ENCODE results near the gene PHF19. TPM values are rescaled to one million over a fixed set of nuclear protein-coding genes. Genes with fewer than 3 reads are reported as not detected.

The PHF19 gene
- 44.9 TPM for total RNA-seq

DNA sequence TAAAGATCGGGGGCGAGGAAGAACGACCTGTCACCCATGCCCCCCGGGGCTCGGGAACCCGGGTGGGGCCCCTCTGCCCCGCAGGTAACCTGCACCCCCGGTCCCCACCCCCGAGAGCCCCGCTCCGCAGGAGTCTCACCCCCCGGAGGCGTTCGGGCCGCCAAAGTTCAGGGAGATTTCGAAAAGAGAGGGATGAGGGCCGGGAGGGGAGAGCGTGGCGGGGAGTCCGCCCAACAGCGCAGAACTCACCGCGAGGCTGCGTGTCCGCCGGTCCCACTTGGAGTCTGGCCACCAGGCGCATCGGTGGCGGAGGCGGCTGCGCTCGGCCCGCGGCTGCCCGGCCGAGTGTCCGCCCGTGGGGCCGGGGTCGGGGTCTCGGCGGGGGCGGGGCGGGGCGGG, at the start of gene PHF19:
PHF19 (minus strand) TSS at position 347 of the 399 bp plus-strand sequence. CDS start 2,447 bp downstream, outside the sequence.
- no peak for TF ChIP-seq POLR2AphosphoS5 (IDR thresholded peaks at IDR 0.05; ENCODE audit: insufficient read depth in 1 of 2, low read depth in 1 of 2)
- TF ChIP-seq, protein P1, sequence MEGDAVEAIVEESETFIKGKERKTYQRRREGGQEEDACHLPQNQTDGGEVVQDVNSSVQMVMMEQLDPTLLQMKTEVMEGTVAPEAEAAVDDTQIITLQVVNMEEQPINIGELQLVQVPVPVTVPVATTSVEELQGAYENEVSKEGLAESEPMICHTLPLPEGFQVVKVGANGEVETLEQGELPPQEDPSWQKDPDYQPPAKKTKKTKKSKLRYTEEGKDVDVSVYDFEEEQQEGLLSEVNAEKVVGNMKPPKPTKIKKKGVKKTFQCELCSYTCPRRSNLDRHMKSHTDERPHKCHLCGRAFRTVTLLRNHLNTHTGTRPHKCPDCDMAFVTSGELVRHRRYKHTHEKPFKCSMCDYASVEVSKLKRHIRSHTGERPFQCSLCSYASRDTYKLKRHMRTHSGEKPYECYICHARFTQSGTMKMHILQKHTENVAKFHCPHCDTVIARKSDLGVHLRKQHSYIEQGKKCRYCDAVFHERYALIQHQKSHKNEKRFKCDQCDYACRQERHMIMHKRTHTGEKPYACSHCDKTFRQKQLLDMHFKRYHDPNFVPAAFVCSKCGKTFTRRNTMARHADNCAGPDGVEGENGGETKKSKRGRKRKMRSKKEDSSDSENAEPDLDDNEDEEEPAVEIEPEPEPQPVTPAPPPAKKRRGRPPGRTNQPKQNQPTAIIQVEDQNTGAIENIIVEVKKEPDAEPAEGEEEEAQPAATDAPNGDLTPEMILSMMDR (IDR thresholded peaks at IDR 0.05) = no peak
- no peak for TF ChIP-seq POLR2A (IDR thresholded peaks at IDR 0.05)
- H3K27ac ChIP-seq = peak within 1 kb of the TSS; percentile 99
- DNase-seq (ENCODE audit: extremely low spot score in 2 of 2) = no peak
- peaks cover 0 to 3% of the 10 kb centered on the region in 2 donors for H3K36me3 ChIP-seq
- no peaks in the 10 kb centered on the region for H3K9me3 ChIP-seq
- no peaks in the 10 kb centered on the region for H3K27me3 ChIP-seq
- peak within 1 kb of the TSS; percentile 82 to 87 for H3K4me3 ChIP-seq
- intact Hi-C loops (cut with DNase I) = no loop called here
- peaks cover 22% of the 10 kb centered on the region for H3K4me1 ChIP-seq

DNA sequence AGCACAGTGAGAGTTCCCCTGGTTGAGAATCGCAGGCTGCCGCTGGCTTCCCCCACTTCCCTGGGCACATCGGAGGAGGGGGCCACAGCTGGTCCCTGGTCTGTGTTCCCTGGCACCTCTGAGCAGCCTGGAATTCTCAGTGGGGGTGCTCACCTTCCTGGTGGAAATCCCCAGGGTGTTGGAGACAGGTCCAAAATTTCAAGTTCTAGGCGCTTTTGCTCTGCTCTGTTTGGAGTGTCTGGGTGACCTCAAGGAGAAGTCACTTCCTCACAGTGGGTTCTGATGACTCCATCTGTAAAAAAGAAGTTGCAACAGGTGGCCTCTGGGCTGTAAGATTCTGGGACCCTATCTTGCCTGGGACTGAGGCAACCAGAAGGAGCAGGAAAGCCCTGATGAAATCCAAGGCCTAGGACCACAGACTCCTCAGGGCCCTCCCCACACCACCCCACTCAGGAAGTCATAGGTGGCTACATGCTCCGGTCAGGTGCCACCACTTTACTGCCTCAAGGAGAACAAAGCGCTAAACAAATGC, 49.5 kb upstream of the PHF19 start, which contains the start of gene TRAF1:
TRAF1 (minus strand) TSS at position 400 of the 532 bp plus-strand sequence. CDS start 721 bp downstream, outside the sequence.
- H3K36me3 ChIP-seq = no peaks in the 10 kb centered on the region
- TF ChIP-seq POLR2AphosphoS5 (IDR thresholded peaks at IDR 0.05; ENCODE audit: insufficient read depth in 1 of 2, low read depth in 1 of 2) (no peak), POLR2A (IDR thresholded peaks at IDR 0.05) (no peak)
- TF ChIP-seq, protein P1 (IDR thresholded peaks at IDR 0.05) = no peak
- intact Hi-C loops (cut with DNase I) = no loop called here
- no peaks in the 10 kb centered on the region for H3K27me3 ChIP-seq
- no peak for DNase-seq (ENCODE audit: extremely low spot score in 2 of 2)
- peaks cover 22% of the 10 kb centered on the region for H3K4me1 ChIP-seq
- no peak within 1 kb of the TSS for H3K4me3 ChIP-seq
- no peaks in the 10 kb centered on the region for H3K9me3 ChIP-seq
- H3K27ac ChIP-seq = peak within 1 kb of the TSS; percentile 82

DNA sequence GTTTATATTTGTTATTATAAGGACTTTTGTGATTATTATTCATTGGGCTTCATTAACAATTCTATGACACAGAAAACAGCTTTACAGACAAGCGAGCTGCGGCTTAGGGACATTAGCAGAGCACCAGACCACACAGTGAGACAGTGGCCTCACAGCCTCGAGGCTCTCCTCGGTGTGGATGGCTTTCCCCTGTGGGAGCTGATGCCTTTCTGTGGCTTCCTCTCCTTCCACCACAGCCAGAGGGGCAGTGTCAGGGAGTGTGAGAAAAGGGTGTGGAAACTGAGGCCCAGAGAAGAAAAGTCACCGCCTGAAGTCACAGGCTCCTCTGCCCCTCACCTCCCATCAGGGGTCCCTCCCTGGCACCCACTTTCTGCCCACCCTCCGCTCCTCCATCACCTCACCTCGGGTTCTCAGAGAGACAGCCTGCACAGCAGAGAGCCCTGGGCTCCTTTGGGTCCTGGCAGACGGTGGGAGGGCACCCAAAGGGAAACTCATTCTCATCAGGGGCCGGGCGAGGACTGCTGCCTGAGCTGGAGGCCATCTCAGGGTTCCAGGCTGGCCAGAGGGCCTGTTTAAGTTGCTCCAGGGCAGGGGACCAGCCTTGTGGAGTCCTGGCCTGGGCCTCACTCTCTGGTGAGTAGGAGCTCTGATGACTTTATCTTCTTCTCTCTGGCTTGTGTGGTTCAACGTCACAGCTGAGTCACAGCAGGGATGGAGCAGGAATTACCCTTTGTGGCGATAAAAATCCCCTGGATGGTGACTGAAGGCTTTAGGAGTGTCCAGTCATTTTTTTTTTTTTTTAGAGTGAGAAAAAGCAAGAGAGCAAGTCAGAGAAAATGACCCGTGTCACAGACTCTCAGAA, 48.8 kb upstream of the PHF19 start:
- Histone ChIP-seq H3K4me3 (no peak overlapping the region), H3K27ac (peak overlapping the region; percentile 55), H3K4me1 (peaks cover 15% of the 10 kb centered on the region), H3K36me3 (no peaks in the 10 kb centered on the region), H3K27me3 (no peaks in the 10 kb centered on the region), H3K9me3 (no peaks in the 10 kb centered on the region)
- DNase-seq (ENCODE audit: extremely low spot score in 2 of 2) = no peak
- no peak for TF ChIP-seq POLR2A (IDR thresholded peaks at IDR 0.05)
- peak in 1 of 2 donors; percentile 31 for TF ChIP-seq POLR2AphosphoS5 (IDR thresholded peaks at IDR 0.05; ENCODE audit: insufficient read depth in 1 of 2, low read depth in 1 of 2)
- intact Hi-C loops (cut with DNase I) = no loop called here

DNA sequence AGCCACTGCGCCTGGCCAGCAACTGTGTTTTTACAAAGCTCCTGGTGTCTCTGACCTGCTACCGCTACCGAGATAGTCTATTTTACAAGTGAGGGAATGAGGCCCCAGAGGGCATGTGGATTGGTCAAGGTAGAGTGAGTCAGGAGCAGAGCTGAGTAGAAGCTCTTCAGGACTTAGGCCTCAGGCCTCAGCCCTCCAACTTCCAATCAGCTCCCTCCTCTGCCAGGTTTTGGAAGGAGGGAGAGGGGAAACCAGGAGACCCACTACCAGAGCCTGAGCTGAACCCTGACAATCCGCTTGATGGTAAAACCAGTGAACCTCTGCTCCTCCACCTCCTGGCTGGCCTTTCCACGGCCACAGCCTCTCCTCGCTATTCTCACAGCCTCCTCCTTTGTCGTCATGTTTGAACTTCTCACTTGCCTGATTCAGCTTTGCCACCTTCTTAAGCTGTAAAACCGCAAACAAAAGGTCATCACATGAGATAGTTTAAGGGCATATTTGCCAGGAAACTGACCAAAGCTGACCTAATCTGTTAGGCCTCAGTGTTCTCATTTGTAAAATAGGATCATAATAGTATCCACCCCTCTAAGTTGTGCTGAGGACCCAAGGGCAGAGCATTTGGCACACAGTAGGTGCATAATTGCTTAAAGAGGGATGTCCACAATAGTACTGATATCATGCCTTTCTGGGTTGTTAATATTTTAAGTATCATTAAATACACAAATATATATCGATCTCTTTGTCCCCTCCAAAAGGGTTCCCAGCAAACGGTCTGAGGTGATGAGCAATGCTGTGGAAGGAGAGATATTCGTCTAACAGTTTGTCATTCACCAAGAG, 47.9 kb upstream of the PHF19 start:
- Histone ChIP-seq H3K4me1 (peaks cover 13% of the 10 kb centered on the region), H3K36me3 (no peaks in the 10 kb centered on the region), H3K27ac (peak overlapping the region; percentile 55), H3K27me3 (no peaks in the 10 kb centered on the region), H3K9me3 (no peaks in the 10 kb centered on the region), H3K4me3 (no peak overlapping the region)
- TF ChIP-seq POLR2A (IDR thresholded peaks at IDR 0.05) (no peak), POLR2AphosphoS5 (IDR thresholded peaks at IDR 0.05; ENCODE audit: insufficient read depth in 1 of 2, low read depth in 1 of 2) (no peak)
- TF ChIP-seq, protein P1 (IDR thresholded peaks at IDR 0.05) = no peak
- no peak for DNase-seq (ENCODE audit: extremely low spot score in 2 of 2)
- intact Hi-C loops (cut with DNase I) = no loop called here
